ENCODE data around the gene SLC22A1.
"Not testable (repeated sequence)": the region's sequence is repeated elsewhere in the genome, so short reads cannot be mapped to it uniquely, and the experiment has no call there.

The SLC22A1 gene

DNA sequence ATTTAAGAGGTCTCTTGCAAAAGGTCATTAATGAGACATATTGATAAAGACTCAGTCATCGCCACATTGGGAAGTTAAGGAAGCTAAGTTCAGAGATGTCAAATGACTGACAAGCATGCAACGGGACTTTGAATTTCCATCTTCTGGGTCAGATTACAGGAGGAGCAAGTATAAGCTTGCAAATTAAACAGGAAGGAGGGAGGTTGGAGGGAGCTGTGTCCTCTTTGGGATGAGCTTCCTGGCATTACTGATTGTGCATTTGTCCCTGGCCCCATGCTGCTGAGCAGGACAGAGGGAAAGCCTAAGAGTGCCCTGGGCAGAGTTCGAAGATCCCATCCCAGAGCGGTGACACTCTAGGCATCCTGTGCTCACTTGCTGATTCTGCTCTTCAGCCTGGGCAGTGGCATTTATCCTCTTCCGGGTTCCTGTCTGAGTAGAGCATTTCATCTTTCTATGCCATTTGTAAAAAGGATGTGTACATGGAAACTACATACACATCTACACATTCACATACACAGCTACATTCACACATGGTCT is 40.5 kb downstream of the SLC22A1 start:
- Mint-ChIP-seq H3K9me3 (no peaks in the 10 kb centered on the region), H3K27me3 (no peaks in the 10 kb centered on the region), H3K27ac (no peak overlapping the region), H3K36me3 (peaks cover 4% of the 10 kb centered on the region), H3K4me1 (no peaks in the 10 kb centered on the region), H3K4me3 (no peak overlapping the region)

DNA sequence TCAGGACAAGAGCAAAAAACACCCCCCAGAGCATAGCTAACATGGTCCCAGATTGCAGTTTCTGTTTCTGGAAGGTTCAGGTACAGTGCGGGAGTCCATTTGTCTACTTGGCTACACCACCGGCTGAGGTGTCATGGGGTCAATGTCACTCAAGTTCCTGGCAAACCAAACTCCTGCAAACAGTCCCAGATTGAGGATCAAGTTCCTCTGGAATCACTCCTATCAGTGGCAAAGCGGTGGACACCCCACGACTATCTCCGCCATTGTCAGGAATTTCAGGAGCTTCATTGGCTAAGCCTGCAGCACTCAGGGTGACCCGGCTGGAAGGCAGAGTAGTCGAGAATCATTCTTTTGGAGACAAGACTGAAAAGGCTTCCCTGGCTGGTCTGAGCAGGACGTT is 41.8 kb downstream of the SLC22A1 start:
- Mint-ChIP-seq H3K27me3 (no peaks in the 10 kb centered on the region), H3K9me3 (no peaks in the 10 kb centered on the region), H3K4me3 (no peak overlapping the region), H3K4me1 (no peaks in the 10 kb centered on the region), H3K27ac (no peak overlapping the region), H3K36me3 (peaks cover 1% of the 10 kb centered on the region)

DNA sequence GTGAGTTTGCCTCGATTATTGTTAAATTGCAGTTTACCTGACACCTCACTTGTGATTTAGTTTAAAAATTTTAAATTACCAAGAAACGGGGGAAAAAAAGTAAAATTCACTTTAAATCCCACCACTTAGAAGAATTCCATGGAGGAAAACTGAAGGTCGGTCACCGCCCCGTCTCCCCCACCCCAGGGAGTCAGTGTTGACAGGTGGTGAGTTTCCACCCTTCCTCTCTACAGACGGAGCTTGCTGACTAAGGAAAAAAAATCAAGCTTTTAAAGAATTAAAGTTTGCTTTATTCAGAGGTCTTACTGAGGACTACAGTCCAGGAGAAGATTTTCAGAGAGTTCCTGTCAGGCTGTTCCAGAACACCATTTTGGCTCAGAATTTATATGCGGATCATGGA is 42.3 kb downstream of the SLC22A1 start:
- H3K9me3 Mint-ChIP-seq = no peaks in the 10 kb centered on the region
- no peak overlapping the region for H3K27ac Mint-ChIP-seq
- no peaks in the 10 kb centered on the region for H3K27me3 Mint-ChIP-seq

DNA sequence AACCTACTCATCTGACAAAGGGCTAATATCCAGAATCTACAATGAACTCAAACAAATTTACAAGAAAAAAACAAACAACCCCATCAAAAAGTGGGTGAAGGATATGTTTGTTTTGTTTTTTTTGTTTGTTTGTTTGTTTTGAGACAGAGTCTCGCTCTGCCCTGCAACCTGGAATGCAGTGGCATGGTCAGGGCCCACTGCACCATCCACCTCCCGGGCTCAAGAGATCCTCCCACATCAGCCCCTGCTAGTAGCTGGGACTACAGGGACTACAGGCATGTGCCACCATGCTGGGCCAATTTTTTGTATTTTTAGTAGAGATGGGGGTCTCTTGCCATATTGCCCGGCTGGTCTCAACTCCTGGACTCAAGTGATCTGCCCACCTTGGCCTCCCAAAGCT is 44.3 kb downstream of the SLC22A1 start:
- H3K27ac Mint-ChIP-seq, H3K9me3 Mint-ChIP-seq, H3K27me3 Mint-ChIP-seq, H3K36me3 Mint-ChIP-seq, H3K4me1 Mint-ChIP-seq, H3K4me3 Mint-ChIP-seq: not testable (repeated sequence)

More for the DNA sequence above, 42.3 kb downstream of the SLC22A1 start:
- no peak overlapping the region for H3K4me3 Mint-ChIP-seq
- H3K4me1 Mint-ChIP-seq = no peaks in the 10 kb centered on the region
- H3K36me3 Mint-ChIP-seq = no peaks in the 10 kb centered on the region

DNA sequence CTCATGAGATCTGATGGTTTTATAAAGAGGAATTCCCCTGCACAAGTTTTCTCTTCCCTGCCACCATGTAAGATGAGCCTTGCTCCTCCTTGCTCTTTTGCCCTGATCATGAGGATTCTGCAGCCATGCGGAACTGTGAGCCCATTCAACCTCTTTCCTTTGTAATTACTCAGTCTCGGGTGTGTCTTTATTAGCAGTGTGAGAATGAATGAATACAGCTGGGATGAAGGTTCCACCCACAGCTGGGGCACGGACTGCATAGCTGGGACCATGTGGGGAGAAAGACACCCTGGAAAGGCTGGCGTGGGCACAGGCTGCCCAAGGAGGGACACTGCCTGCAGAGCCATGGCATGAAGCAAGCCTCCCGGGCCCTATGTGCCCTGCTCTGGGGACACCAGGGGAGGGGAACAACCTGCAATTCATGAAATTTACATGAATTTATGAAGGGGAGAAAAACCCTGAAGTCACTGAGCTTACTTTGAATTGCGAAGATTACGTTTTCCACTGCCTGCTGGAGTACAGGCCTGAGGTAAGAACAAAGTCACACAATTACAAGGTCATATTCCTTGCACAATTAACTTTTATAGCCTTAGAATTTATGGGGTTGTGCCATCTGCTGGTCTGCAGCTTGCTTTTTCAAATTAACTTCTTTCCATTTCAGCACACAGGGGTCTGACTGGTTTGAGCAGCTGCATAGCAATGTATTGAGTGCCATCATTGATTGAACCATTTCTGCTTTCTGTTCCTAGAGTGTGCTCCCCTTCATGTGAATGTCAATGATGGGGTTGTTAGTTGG is 46.2 kb downstream of the SLC22A1 start:
- Mint-ChIP-seq H3K27me3 (peaks cover 2% of the 10 kb centered on the region), H3K36me3 (peaks cover 1% of the 10 kb centered on the region), H3K4me3 (no peak overlapping the region), H3K9me3 (no peaks in the 10 kb centered on the region), H3K4me1 (no peaks in the 10 kb centered on the region), H3K27ac (no peak overlapping the region)

DNA sequence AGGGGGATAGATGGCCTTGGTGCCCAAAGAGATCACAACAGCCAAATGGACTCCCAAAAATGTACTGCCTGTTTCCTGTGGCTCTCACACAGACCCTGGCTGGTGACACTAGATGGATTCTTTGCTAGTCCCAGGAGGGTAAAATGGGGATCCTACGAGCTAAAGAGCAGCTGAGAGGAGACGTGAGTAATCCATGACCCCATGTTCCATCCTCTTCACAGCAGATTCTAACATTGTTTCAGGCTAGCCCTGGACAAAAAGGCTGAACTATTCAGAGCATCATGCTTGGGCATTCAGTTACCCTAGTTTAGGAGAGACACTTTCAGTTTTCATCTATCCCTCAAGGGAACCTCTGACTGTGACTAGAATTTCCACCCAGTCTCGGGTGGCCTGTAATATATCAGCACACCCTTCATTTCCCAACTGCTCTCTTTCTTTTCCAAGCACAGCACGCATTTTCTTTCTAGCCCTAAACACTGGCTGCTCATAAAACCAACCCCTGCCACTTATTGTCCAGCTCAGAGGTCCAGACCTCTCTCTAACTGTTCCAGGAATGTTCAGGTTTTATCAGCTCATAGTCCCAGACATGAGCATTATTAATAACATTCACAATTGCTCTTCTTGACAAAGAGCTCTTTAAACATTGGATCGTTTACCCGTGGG is 48.5 kb downstream of the SLC22A1 start:
- no peak overlapping the region for H3K4me3 Mint-ChIP-seq
- peaks cover 1% of the 10 kb centered on the region for H3K36me3 Mint-ChIP-seq
- peaks cover 2% of the 10 kb centered on the region for H3K27me3 Mint-ChIP-seq
- no peak overlapping the region for H3K27ac Mint-ChIP-seq
- H3K4me1 Mint-ChIP-seq = no peaks in the 10 kb centered on the region
- no peaks in the 10 kb centered on the region for H3K9me3 Mint-ChIP-seq

DNA sequence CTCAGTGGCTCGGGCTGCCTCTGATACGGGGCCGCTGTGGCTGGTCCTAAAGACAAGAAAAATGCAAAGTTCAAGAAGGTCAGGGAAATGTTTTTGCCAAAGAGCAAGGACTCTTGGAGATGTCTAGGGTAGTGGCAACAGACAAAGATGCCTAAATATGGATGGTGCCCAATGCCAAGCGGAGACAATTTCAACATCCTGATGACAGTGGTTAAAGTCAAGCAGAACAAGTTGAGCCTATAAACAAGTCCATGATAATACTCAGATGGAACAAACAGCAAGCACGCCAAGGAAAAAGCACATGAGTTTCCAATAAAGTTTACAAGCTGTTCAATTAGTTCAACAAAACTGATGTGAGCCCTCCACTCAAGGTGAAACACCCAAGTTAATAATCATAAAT is 51.1 kb downstream of the SLC22A1 start:
- Mint-ChIP-seq H3K27me3 (peaks cover 6% of the 10 kb centered on the region), H3K36me3 (peaks cover 1% of the 10 kb centered on the region), H3K9me3 (no peaks in the 10 kb centered on the region), H3K4me1 (no peaks in the 10 kb centered on the region), H3K4me3 (no peak overlapping the region), H3K27ac (no peak overlapping the region)

DNA sequence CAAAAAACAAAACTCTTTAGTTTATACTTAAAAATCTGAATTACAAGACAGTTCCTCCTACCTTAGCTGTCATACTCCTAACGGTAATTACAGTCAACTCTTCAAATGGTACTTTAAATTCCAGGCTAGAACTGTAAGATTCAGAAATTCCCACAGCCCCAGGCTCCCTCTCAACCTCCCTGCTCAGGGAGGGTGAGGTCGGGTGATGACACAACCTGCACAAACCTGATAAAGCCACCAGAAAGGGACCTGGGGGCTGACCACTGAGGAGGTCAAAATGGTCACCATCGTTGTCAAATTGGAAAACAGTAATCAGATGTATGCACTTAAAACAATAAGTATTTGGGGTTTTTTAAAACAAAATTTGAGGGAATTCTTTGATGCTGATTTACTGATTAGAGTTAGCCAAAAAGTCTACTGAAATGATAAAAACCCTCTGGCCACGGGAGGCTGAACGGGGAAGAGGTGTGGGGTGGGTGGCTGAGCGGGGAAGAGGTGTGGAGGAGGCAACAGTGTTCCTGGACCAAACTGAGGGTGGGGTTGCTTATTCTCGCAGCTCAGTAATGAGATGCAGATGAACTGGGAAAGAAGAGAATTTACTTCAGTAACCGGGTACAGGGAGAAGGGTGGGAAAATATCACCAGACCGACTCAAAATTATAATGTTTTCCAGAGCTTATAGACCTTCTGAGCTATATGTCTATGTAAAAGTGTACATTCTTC is 52.4 kb downstream of the SLC22A1 start:
- Mint-ChIP-seq H3K27ac (no peak overlapping the region), H3K36me3 (peaks cover 1% of the 10 kb centered on the region), H3K27me3 (peaks cover 7% of the 10 kb centered on the region), H3K4me1 (no peaks in the 10 kb centered on the region), H3K9me3 (no peaks in the 10 kb centered on the region), H3K4me3 (no peak overlapping the region)

DNA sequence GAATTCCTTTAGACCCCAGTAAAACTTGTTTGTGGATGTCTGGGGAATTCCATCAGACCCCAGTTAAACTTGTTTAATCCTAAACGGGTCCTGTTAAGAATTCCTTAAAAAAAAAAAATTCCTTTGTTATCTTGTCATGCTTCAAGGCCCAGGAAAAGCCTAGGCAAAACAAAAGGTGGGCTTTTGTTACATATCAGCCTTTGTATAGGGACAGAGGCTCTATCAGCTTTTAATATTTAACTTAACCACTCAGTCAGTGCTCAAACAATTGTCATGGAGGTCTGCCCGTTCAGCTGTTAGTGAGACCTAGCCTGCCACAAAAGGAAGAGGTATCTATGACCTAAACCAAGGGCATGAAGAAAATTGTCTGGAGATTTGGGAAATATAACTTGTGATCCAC is 53.1 kb downstream of the SLC22A1 start:
- H3K27ac Mint-ChIP-seq = no peak overlapping the region
- H3K4me3 Mint-ChIP-seq = no peak overlapping the region
- H3K4me1 Mint-ChIP-seq = no peaks in the 10 kb centered on the region
- H3K9me3 Mint-ChIP-seq = no peaks in the 10 kb centered on the region
- H3K36me3 Mint-ChIP-seq = peaks cover 1% of the 10 kb centered on the region
- H3K27me3 Mint-ChIP-seq = peaks cover 7% of the 10 kb centered on the region

DNA sequence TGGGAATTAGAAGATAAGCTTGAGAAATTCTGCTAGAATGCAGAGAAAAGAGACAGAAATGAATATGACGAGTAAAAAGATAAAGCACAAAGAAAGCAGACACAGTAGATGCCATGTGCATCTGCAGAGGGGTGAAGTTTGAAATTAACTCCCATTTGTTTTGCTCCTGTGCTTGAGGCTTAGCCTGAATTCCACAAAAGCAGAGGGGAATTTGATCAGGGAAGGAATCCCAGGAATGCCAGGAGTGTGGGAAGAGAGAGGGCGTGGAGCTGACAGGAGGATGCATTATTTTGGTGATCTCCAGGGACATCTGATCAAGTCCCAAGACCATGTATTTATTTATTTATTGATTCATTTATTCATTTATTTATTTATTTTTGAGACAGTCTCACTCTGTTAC is 55.6 kb downstream of the SLC22A1 start:
- Mint-ChIP-seq H3K4me3 (no peak overlapping the region), H3K27ac (no peak overlapping the region), H3K4me1 (no peaks in the 10 kb centered on the region), H3K36me3 (no peaks in the 10 kb centered on the region), H3K27me3 (peaks cover 7% of the 10 kb centered on the region), H3K9me3 (no peaks in the 10 kb centered on the region)

DNA sequence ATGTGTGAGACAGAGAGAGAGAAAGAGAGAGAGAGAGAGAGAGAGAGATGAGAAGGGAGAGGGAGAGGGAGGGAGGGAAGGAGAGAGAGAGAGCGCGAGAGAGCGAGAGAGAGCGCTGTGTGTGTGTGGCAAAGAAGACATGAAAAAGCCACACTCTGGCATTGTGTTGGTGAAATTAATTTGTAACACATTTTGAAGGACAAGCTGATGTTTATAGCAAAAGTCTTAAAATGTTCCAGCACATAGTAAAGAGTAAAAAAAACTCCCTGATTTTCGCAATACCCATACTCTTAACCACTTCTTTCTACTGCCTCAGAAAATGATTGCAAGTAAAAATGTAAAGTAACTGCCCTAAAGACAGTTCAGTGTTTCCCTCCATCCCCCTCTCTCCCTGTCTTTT is 56.7 kb downstream of the SLC22A1 start:
- H3K4me1 Mint-ChIP-seq = no peaks in the 10 kb centered on the region
- H3K36me3 Mint-ChIP-seq = no peaks in the 10 kb centered on the region
- no peak overlapping the region for H3K27ac Mint-ChIP-seq
- no peaks in the 10 kb centered on the region for H3K9me3 Mint-ChIP-seq
- no peak overlapping the region for H3K4me3 Mint-ChIP-seq
- peaks cover 7% of the 10 kb centered on the region for H3K27me3 Mint-ChIP-seq

DNA sequence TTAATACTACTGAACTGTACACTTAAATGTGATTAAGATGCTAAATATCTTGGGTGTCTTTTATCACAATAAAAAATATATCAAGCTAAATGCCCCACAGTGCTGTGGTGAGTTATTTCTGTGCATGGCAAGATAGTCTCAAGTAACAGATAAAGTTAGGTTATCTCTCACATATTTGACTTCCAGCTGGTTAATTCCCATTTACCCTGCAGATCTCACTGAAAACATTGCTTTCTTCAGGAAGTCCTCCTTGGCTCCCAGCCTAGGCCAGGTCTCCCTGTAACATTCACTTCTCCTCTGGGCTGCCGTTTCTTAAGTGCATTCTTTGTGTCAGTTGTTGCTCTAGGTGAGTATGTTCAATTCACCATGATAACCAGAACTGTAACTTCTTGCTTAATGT is 59.1 kb downstream of the SLC22A1 start:
- no peaks in the 10 kb centered on the region for H3K9me3 Mint-ChIP-seq
- no peaks in the 10 kb centered on the region for H3K36me3 Mint-ChIP-seq
- H3K4me1 Mint-ChIP-seq = no peaks in the 10 kb centered on the region
- H3K27ac Mint-ChIP-seq = no peak overlapping the region
- no peak overlapping the region for H3K4me3 Mint-ChIP-seq
- H3K27me3 Mint-ChIP-seq = peaks cover 15% of the 10 kb centered on the region

DNA sequence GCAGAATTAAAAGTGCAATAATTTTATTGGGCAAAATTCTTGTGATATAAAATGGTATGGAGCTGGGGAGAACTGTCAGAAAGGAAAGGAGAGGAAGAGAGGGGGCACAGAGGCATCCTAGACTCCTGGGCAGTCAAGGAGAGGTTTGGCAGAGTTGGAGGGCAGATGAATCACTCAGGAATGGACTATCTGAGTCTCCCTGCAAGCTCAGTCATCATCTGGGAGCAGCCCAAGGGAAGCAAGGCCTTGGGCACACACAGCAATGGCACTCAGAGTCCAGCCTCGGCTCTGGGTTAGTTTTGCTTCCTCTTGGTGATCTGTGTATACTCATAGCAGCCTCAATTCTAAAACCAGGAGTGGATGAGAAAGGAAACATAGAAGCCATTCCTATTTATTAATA is 67.2 kb downstream of the SLC22A1 start:
- Mint-ChIP-seq H3K36me3 (peaks cover 5% of the 10 kb centered on the region), H3K27me3 (peaks cover 14% of the 10 kb centered on the region), H3K27ac (no peak overlapping the region), H3K4me1 (no peaks in the 10 kb centered on the region), H3K4me3 (no peak overlapping the region), H3K9me3 (peaks cover 6% of the 10 kb centered on the region)

DNA sequence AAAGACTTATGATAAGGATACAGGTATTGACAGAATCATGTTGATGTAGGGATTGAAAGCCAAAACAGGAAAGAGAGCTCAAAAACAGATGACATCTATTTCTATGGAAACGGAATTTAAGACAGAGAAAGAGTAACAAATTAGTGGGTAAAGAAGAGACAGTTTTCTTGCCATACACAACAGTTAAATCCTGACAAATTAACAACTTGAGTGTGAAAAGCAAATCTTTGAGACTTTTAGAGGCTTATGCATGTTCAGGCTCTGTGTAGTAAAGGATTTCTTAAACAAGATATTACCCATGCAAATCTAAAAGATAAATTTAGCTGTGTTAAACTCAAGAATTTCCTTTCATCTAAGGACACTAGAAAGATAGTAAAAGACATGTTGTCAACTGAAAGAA is 68.5 kb downstream of the SLC22A1 start:
- Mint-ChIP-seq H3K4me1 (no peaks in the 10 kb centered on the region), H3K27ac (no peak overlapping the region), H3K36me3 (peaks cover 10% of the 10 kb centered on the region), H3K9me3 (peaks cover 17% of the 10 kb centered on the region), H3K4me3 (no peak overlapping the region), H3K27me3 (peaks cover 10% of the 10 kb centered on the region)

DNA sequence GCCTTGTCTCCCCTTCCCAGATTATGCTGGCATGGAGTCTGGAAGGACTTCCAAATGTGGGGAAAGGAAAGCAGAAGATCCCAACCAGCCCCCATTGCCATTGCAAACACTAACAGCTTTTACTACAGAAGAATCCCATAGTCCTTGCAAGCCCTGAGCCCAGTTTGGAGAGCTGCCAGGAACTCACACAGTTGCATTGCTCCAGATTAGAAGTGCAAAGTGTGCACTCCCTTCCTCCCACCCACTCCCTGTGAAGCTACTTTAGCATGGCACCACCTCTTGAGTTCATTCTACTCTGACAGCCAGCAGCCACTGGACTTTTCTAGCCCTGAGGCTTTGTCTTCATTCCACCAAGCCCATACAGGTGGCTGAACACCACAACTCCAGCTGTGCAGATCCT is 69.4 kb downstream of the SLC22A1 start:
- Mint-ChIP-seq H3K4me1 (no peaks in the 10 kb centered on the region), H3K27ac (no peak overlapping the region), H3K27me3 (peaks cover 10% of the 10 kb centered on the region), H3K36me3 (peaks cover 10% of the 10 kb centered on the region), H3K9me3 (peaks cover 17% of the 10 kb centered on the region), H3K4me3 (no peak overlapping the region)

DNA sequence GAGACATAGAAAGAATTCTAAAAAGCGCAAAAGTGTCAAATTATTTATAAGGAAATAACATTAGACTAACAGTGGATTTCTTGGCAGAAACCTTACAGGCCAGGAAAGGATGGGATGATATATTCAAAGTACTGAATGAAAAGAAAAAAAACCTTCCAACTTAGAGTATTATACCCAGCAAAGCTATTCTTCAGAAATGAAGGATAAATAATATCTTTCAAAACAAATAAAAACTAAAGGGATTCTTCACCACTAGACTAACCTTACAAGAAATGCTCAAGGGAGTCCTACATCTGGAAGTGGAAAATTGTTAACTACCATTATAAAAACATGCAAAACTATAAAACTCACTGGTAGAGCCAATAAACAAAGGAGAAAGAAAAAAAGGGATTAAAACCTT is 71.2 kb downstream of the SLC22A1 start:
- H3K27ac Mint-ChIP-seq = no peak overlapping the region
- peaks cover 10% of the 10 kb centered on the region for H3K36me3 Mint-ChIP-seq
- H3K9me3 Mint-ChIP-seq = peaks cover 17% of the 10 kb centered on the region
- H3K4me1 Mint-ChIP-seq = no peaks in the 10 kb centered on the region
- H3K4me3 Mint-ChIP-seq = no peak overlapping the region
- H3K27me3 Mint-ChIP-seq = peaks cover 11% of the 10 kb centered on the region

Measured in activated naive CD4-positive, alpha-beta T cell treated with anti-CD3 and anti-CD28 coated beads, Interleukin-2, amount 50 U/mL, for 24 hours (primary cell).